ENCODE data around the gene CLP1.

Gene CLP1

DNA sequence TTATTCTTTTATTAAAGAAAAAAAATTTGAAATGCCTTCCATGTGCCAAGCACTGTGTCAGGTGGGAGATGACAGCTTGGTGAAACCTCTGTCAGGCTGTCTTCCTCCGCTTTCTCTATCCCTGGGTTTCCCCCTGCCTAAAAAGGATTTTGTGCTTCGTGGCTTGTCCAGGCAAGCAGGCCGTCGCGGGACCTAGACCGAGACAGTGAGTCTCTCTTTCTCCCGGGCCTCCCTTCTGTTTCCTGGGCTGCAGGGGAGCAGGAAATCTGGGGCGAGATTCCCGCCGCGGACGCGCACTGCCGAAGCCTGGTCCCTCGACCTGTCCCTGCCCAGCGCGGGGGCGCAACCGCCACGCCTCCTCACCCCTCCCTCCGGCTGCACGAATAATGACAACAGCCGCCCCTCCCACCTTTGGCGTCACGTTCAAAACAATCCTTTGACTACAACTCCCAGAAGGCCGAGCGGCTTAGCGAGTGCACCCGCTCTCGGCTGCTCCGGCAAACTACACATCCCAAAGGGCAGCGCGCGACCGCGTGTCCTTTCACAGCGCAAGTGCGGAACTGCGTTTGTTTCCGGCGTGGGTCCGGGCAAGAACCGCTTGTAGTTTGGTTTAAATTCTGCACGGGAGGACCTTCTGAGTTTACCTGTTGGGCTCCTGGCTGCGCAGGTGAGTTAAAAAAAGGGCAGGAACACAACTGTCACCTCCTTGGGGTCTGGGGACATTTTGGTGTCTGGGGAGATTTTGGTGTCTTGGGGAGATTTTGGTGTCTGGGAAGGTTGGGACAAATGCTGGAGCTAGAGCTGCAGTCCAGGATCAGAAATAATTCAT, at the start of gene CLP1:
CLP1 (plus strand) TSS at position 569 of the 829 bp plus-strand sequence. CDS start 1,715 bp downstream, outside the sequence.
- DNase-seq (ENCODE audit: low read depth in 2 of 2), result peak; percentile 96 to 99

DNA sequence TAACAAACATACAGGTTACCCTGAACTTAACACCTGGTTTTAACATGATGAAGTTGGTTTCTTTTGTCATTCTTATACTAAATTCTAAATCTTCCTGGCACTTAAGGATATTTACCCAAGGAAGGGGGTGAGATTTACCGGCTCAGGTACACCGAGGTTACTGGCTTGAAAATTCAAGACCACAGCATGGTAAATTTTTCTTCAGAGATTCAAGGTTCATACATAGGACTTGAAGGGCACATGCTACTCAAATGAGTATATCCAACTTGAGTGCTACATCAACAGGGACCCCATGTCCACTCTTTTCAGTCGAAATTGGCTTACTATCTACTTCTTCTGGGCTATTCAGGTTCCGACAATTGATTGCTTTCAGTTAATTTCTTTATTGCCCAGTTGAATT, 47.4 kb upstream of the CLP1 start:
- DNase-seq (ENCODE audit: low read depth in 2 of 2), result no peak

DNA sequence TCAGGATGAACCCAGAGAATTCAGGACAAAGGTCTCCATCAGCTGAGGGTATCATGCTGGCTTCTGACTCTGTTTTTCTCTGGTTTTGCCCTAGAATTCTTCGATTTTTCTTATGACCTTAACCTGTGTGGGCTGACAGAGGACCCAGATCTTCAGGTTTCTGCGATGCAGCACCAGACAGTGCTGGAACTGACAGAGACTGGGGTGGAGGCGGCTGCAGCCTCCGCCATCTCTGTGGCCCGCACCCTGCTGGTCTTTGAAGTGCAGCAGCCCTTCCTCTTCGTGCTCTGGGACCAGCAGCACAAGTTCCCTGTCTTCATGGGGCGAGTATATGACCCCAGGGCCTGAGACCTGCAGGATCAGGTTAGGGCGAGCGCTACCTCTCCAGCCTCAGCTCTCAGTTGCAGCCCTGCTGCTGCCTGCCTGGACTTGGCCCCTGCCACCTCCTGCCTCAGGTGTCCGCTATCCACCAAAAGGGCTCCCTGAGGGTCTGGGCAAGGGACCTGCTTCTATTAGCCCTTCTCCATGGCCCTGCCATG, 43.3 kb upstream of the CLP1 start:
- no peak for DNase-seq (ENCODE audit: low read depth in 2 of 2)

DNA sequence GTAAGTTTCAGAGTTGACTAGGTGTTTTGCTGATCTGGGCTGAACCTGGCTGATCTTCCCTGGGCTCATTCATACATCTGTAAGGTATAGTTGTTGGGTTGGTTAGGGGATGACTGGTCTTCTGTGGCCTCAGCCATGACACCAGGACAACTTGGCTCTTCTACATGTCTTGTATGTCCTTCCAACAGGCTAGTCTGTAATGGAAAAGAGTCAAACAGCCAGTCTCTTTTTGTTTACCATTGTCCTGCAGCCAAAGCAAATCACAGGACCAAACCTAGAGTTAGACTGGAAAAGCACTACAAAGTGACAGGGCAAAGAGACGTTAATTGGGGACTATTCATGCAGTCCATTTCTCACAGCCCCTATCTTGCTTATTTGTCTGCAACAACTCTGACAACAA, 42.3 kb upstream of the CLP1 start:
- DNase-seq (ENCODE audit: low read depth in 2 of 2), result no peak

DNA sequence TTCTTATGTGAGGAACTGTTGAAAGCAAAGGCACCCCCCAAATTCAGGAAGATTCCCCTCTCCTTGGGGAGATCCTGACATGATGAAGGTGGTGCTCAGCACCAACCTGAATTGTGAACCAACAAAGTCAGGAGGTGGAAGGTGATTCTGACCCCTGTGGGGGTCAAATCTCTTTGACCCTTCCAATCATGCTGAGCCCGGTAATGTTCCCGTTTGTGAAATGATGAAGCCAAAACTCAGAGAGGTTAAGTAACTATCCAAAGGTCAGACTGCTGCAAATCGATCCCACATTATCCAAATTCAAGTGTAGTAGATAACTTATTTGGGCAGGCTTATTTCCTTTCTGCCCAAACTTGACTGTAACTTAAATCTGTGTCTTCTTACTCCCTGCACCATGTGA, 41.0 kb upstream of the CLP1 start:
- no peak for DNase-seq (ENCODE audit: low read depth in 2 of 2)

DNA sequence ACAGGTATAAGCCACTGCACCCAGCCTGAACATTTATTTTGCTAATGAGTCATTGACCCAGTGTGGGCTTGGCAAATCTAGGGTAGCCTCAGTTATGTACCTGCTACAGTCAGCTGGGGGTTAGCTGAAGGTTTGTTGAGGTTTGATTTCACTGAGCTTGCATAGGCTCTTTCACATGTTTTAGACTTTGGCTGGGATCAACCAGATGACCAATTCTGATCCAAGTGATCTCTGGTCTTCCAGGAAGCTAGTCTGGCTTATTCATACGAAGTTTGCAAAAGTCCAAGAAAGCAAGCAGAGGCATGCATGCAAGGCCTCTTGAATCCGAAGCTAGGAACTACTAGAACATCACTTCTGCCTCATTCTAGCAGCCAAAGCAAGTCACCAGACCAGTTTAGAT, 39.1 kb upstream of the CLP1 start:
- DNase-seq (ENCODE audit: low read depth in 2 of 2), result no peak

DNA sequence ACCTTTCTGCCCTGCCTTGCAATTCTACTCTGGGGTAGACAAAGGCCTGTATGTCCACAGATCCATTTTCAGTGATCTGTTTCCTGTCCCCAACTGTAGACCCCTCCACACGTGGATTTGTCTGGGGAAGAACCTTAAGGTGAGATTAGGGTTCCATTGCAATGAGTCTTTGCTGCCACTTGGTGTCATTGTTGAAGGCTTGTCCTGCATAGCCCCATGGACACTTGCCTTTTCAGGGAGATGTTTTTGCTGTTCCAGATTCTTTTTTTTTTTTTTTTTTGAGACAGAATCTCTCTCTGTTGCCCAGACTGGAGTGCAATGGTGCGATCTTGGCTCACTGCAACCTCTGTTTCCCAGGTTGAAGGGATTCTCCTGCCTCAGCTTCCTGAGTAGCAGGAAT, 38.2 kb upstream of the CLP1 start:
- no peak for DNase-seq (ENCODE audit: low read depth in 2 of 2)

DNA sequence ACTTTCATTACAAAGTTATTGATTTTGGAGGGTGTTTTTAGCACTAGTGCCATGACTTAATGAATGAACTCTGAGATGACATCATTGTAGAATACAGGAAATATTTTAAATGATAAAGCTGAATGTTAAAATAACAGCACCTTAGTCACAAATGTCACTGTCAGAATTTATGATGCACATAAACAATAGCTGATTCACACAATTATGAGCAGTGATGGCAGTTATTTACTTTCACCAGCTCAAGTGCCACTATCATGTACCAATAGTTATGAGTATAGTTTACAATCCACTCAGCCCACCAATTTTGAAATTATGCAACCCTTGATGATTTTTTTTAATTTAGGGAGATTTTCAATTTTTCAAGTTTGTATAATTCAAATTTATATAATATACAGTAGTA, 37.1 kb upstream of the CLP1 start:
- DNase-seq (ENCODE audit: low read depth in 2 of 2), result no peak

DNA sequence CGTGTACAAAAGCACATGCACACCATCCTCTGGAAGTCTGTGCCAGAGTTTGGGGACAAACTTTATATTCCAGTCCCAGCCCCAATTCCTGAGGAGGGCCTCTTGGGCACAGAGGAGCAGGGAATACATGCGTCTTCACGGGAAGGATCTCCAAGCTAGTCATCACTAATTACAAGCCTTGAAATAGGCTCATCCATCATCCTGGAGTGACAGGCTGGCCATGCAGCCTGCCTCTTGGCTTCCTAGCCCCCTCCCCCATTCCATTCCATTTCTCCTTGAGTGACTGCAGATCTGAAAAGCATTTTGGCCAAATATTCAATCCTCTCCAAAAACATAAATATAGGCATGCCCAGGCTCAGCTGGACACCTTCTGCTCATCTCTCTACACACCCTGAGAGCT, 35.3 kb upstream of the CLP1 start:
- no peak for DNase-seq (ENCODE audit: low read depth in 2 of 2)

DNA sequence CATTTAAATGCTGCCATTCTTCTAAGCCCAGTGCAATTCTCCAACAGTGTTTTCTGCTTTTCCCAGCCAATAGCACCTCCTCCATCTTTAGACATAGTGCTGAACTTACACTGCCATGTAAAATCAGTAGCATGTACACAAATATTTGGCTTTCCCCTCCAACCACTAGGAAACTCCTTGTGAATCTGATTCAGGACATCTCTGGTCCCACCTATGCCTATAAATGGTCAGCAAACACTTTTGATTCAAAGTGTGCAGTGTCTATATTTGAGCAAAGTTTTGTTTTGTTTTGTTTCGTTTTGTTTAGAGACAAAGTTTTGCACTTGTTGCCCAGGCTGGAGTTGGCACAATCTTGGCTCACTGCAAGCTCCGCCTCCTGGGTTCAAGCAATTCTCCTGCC, 32.7 kb upstream of the CLP1 start:
- DNase-seq (ENCODE audit: low read depth in 2 of 2), result no peak

DNA sequence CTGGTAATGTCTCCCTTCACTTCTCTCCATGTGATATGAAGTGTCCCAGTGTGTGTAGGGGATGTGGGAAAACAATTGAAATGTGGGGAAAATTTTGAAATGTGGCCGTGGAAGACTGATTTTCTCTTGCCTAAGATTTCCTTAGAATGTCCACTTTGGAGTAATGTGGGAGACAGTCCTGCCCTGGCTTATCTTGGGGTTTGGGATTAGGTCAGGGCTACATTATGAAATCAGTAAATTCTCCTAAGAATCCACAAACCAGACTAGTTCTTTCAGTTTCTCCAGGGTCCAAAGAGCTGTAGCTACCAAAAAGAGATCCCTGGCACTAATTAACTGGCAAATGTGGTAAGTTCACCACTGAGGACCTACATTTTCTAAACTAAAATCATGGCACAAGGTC, 30.7 kb upstream of the CLP1 start:
- no peak for DNase-seq (ENCODE audit: low read depth in 2 of 2)

DNA sequence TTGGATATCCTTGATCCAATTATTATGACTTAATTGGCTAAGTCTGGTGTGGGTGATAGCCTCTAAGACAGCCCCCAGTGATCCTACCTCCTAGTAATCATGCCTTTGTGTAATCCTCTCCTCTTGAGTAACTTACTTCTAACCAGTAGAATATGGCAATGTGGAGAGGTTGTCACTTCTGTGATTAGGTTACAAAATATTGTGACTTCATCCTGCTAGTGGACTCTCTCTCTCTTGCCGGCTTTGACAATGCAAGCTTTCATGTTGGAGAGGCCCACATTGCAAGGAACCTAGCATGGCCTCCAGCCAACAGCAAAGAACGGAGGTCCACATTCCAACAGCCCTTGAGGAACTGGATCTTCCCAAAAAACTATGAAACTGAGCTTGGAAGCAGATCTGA, 27.4 kb upstream of the CLP1 start:
- no peak for DNase-seq (ENCODE audit: low read depth in 2 of 2)

DNA sequence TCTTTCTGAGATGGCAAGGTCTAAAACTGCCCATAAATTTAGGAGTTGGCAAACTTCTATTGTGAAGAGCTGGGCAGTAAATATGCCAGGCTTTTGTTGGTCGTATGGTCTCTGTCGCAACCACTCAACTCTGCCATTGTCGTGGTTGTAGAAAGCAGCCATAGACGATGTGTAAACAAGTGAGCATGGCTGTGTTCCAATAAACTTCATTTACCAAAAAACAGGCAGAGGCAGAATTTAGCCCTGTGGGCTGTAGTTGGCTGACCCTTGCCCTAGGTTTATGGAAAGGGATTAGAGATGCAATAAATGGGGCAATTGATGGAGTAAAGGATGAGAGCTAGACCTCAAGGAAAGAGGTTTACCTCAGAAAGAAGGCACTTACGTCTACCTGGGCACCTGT, 25.4 kb upstream of the CLP1 start:
- no peak for DNase-seq (ENCODE audit: low read depth in 2 of 2)

DNA sequence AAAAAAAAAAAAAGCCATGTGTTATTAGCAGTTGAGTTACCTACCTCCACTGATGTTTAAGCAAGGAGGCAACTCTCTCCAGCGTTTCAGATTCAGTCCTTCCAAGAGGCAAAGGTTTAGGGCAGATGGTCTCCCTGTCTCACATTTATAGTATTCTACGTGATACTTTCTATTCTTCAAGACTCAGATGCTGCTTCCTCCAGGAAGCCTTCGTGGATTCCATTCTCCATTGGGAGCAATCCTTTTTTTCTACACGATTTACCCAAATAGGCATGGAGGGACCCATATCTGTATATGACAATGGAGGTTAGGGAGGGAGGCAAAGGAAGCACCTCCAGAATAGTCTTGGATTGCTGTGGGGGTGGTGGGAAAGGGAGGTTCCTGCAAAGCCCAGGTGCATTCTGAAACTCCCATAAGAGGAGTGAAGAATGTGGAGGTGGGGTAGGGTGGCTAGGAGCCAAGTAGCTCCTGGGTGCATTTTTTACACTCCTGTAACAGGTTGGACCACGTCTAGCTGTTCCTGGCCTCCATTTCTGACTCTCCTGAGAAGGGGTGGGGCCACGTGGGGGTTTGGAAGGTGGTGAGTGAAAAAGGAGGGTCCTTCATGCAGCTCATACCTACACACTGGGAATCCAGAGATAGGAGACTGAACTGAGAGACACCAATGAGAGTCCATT, 24.0 kb upstream of the CLP1 start:
- DNase-seq (ENCODE audit: low read depth in 2 of 2), result no peak

DNA sequence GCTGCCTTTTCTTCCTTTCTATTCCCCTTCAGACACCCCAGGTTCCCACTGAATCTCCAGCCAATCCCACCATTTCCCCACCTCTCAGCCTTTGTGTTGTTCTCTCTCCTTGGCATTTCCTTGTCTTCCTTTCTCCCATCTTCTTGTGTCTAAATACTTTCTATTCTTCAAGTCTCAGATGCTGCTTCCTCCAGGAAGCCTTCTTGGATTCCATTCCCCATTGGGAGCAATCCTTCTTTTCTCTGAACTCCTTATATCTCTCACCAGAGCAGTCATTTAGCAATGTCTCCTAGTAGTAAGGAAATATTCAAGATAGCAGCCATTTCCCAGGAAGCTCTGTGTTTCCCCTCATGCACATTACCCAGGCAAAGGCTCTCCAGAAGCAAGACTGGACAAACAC, 23.3 kb upstream of the CLP1 start:
- DNase-seq (ENCODE audit: low read depth in 2 of 2), result no peak

DNA sequence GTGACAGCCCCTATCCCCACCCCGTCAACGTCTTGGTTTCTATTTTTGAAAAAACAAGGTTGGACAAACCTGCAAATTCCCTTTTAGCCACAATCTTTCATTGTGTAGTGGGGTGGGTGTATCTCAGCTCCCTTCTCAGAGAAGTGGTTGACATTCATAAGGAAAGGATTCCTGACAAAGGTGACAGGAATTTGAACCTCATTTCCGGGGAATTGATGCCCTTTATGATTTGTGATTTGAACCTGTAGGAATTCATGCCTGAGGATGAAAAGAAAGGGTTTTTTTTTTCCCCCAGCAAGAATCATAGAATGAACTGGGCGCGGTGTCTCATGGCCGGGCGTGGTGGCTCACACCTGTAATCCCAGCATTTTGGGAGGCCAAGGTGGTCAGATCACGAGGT, 22.3 kb upstream of the CLP1 start:
- DNase-seq (ENCODE audit: low read depth in 2 of 2), result no peak

DNA sequence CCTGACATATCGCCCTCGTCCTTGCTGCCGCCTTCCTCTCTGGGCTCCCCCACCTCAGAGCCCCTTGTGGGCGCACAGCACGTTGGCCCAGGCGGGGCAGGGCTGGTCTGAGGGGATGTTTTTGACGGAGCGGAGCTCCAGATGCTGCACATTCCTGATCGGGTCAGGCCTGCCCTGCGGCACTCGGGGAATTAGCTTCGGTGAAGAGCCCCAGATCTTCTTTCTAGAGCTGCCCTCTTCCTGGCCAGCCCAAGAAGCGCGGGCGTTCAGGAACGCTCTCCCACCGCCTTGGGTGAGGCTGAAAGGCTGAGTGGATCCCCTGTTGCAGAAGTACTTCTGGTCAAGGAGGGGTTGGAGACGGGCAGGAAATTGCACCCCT, 19.9 kb upstream of the CLP1 start:
- DNase-seq (ENCODE audit: low read depth in 2 of 2), result no peak

DNA sequence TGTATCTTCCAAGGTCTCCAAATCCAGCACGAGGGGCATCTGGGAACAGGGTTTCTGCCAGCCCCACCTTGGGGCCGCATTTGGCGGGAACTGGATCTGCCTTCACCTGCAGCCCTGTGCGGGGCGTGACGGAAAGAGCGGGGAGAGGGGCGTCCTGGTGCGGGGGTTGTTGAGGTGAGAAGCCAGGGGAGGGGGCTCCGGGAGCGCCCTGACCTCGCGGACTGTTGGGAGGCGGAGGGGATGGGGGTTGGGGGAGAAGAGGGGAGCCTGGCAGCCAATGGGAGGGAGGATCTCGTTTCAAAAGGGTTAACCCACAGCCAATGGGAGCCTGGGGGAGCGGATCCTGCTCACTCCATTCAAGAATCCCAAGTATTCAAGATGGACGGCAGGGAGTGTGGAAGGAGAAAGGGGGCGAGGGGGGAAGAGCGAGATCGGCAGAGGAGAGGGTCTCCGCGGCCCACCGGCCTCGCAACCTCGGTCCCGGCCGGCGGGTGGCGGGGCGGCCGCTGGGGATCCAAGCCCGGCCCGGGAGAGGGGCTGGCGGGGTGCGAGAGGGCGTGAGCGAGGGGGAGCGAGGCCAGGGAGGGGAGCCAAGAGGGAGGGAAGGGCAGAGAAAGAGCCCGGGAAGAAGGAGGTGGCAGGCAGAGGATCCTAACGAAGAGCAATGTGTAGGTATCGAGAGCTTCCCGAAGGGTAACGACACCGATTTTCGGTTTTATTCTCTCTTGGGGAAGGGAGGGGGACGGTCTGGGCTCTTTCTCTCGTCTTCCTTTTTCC, 19.4 kb upstream of the CLP1 start:
- DNase-seq (ENCODE audit: low read depth in 2 of 2), result no peak

DNA sequence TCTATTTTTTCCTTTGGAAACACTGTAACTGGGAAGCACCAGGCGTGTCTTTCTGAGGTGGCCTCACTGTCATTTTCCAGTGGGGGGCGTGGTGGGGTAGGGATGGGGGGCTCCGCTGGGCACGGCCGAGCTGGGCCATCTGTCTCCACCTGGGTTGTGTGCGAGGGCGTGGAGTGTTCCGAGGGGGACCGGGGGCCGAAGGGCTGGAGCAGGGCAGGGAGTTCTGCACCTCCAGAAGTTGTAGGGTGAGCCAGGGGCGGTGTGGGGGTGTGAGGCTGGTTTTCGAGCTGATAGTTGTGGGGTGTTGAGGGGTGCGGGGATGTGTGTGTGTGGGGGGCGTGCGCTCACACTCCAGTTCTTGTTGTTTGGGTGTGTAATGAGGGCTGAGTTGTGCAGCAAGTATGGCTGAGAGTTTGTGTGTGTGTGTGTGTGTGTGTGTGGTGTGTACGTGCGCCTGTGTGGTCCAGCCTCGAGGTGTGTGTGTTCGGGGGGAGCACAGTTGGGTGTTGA, 18.7 kb upstream of the CLP1 start:
- DNase-seq (ENCODE audit: low read depth in 2 of 2), result no peak

DNA sequence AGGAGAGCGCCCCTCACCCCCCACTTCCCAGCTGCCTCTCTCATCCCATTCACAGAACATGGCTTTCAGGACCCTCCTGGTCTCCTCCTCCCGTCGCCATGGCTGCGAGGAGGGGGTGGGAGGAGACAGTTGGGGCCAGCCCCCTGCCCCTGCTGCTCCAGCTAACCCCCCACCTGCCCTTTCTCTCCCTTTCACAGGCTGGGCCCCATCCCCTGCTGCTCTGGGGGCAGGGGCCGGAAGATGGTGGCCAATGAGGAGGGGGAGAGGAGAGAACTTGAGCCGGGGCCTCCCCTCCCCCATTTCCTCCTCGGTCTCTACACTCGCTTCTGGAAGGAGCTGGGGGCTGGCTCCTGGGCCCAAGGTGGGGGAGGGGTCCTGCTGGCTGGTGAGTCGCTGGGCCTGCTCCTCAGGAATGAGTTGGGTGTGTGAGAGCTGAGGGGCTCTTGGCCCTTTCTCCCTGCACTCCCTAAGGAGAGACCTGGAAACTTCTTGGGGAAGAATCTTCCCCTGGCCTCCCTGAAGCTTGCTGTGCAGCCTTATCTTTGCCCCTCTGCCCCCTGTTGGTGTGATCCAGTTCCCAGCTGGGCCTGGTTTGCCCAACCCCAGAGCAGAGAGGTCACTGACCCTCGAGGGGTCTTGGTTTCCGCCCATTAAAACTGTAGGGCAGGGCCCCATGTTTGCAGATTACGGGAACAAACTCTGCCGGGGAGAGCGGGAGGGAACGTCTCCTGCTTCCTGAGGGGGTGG, 18.1 kb upstream of the CLP1 start:
- DNase-seq (ENCODE audit: low read depth in 2 of 2), result no peak

DNA sequence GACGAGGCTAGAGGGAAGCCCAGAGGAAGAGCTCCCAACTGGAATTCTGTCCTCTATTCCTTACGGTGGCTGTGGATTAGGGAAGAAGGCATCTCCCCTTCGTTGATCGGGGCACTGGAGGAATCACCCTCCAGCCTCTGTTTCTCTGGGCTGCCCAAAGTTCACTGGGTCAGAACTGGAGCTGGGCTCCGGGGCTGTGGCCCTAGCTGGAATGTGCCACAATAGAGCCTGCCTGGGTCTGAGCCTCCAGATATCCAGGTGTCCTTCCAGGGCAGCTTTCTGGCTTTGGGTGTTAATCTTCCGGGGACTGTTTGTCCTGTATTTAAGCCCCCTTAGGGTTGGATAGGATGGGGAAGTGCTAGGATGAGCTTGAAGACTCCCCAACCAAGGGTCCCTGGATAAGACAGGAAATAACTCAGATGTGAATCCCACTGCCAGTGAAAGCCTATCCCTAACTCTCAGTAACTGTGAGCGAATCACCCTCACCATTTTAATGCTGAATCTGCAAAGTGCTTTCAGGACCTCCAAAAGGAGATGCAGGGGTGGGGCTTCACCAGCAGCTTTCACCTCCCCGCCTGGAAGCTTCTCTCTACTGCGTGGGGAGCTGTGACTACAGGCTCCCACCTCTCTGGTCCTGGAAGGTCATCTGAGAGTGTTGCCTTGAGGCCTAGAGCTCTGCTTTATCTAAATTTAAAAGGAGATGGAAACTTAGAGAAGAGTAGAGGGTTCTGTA, 17.3 kb upstream of the CLP1 start:
- no peak for DNase-seq (ENCODE audit: low read depth in 2 of 2)

Data from stimulated activated CD4-positive, alpha-beta T cell treated with anti-CD3 and anti-CD28 coated beads, Interleukin-15, amount 100 ng/mL, for 48 hours (primary cell).